ENCODE measurements around the gene BCAS3. TPM values are rescaled to one million over a fixed set of nuclear protein-coding genes. Genes with fewer than 3 reads are reported as not detected.

BCAS3 gene
- total RNA-seq, 1 donor from 2014 or later, result 38.1 TPM

- Mint-ChIP-seq H3K4me3 (ENCODE audit: unreplicated experiment) (no peak overlapping the region), H3K27ac (ENCODE audit: unreplicated experiment) (no peak overlapping the region), H3K36me3 (ENCODE audit: low read depth, unreplicated experiment) (no peaks in the 10 kb centered on the region), H3K4me1 (ENCODE audit: unreplicated experiment) (peaks cover 2% of the 10 kb centered on the region), H3K9me3 (ENCODE audit: unreplicated experiment) (no peaks in the 10 kb centered on the region), H3K27me3 (ENCODE audit: unreplicated experiment) (peaks cover 6% of the 10 kb centered on the region)
- no peak for TF ChIP-seq CTCF (IDR thresholded peaks at IDR 0.05; ENCODE audit: unreplicated experiment)
- DNase-seq (ENCODE audit: low spot score), result no peak
Measured at GRCh38 chr17:61383689-61384201, 706.1 kb downstream of the BCAS3 start.

- Mint-ChIP-seq H3K27ac (ENCODE audit: unreplicated experiment) (no peak overlapping the region), H3K9me3 (ENCODE audit: unreplicated experiment) (no peaks in the 10 kb centered on the region), H3K36me3 (ENCODE audit: low read depth, unreplicated experiment) (no peaks in the 10 kb centered on the region), H3K4me3 (ENCODE audit: unreplicated experiment) (no peak overlapping the region), H3K27me3 (ENCODE audit: unreplicated experiment) (peaks cover 8% of the 10 kb centered on the region), H3K4me1 (ENCODE audit: unreplicated experiment) (peaks cover 5% of the 10 kb centered on the region)
- no peak for DNase-seq (ENCODE audit: low spot score)
- TF ChIP-seq CTCF (IDR thresholded peaks at IDR 0.05; ENCODE audit: unreplicated experiment), result no peak
Measured at GRCh38 chr17:61384354-61384691, 706.7 kb downstream of the BCAS3 start.

GRCh38 chr17:61384692-61385576 lies 707.3 kb downstream of the BCAS3 start:
- peaks cover 4% of the 10 kb centered on the region for H3K27me3 Mint-ChIP-seq (ENCODE audit: unreplicated experiment)
- no peaks in the 10 kb centered on the region for H3K9me3 Mint-ChIP-seq (ENCODE audit: unreplicated experiment)
- DNase-seq (ENCODE audit: low spot score), result no peak
- H3K27ac Mint-ChIP-seq (ENCODE audit: unreplicated experiment), result no peak overlapping the region
- H3K36me3 Mint-ChIP-seq (ENCODE audit: low read depth, unreplicated experiment), result no peaks in the 10 kb centered on the region
- no peak for TF ChIP-seq CTCF (IDR thresholded peaks at IDR 0.05; ENCODE audit: unreplicated experiment)
- peaks cover 5% of the 10 kb centered on the region for H3K4me1 Mint-ChIP-seq (ENCODE audit: unreplicated experiment)
- H3K4me3 Mint-ChIP-seq (ENCODE audit: unreplicated experiment), result no peak overlapping the region

- Mint-ChIP-seq H3K27me3 (ENCODE audit: unreplicated experiment) (peaks cover 4% of the 10 kb centered on the region), H3K4me3 (ENCODE audit: unreplicated experiment) (no peak overlapping the region), H3K27ac (ENCODE audit: unreplicated experiment) (no peak overlapping the region), H3K36me3 (ENCODE audit: low read depth, unreplicated experiment) (no peaks in the 10 kb centered on the region), H3K9me3 (ENCODE audit: unreplicated experiment) (no peaks in the 10 kb centered on the region), H3K4me1 (ENCODE audit: unreplicated experiment) (peaks cover 5% of the 10 kb centered on the region)
- DNase-seq (ENCODE audit: low spot score), result no peak
- TF ChIP-seq CTCF (IDR thresholded peaks at IDR 0.05; ENCODE audit: unreplicated experiment), result no peak
Measured at GRCh38 chr17:61385577-61386236, 708.1 kb downstream of the BCAS3 start.

GRCh38 chr17:61386251-61386650 lies 708.6 kb downstream of the BCAS3 start:
- Mint-ChIP-seq H3K27ac (ENCODE audit: unreplicated experiment) (no peak overlapping the region), H3K36me3 (ENCODE audit: low read depth, unreplicated experiment) (no peaks in the 10 kb centered on the region), H3K4me1 (ENCODE audit: unreplicated experiment) (peaks cover 5% of the 10 kb centered on the region), H3K27me3 (ENCODE audit: unreplicated experiment) (peaks cover 4% of the 10 kb centered on the region), H3K4me3 (ENCODE audit: unreplicated experiment) (no peak overlapping the region), H3K9me3 (ENCODE audit: unreplicated experiment) (no peaks in the 10 kb centered on the region)
- no peak for DNase-seq (ENCODE audit: low spot score)
- no peak for TF ChIP-seq CTCF (IDR thresholded peaks at IDR 0.05; ENCODE audit: unreplicated experiment)
